HG02973 (cell line): ENCODE data around the gene FYB1.

Source experiments
- ATAC-seq: cut with Tn5 transposase; IDR thresholded peaks from one replicate; pipeline ENCODE4 v1.9.1; 2021; ENCODE audit warnings: moderate library complexity; ENCODE audit not compliant: unreplicated experiment

FYB1 gene

DNA sequence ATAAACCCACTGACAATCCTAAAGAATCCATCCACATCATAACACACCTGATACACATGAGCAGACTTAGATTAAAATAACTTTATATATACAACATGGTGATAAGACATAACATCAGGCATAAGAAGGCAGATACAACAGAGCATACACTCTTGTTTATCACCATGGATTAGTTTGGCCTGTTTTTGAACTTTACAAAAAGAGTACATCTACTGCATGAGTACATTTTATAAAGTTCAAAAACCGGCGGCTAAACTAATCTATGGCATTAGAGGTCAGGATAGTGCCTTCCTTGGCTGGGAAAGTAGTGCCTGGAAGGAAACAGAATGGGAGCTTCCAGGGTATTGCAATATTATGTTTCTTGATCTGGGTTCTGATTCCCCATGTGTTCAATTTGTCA is 160.3 kb downstream of the FYB1 start:
- no peak for ATAC-seq

DNA sequence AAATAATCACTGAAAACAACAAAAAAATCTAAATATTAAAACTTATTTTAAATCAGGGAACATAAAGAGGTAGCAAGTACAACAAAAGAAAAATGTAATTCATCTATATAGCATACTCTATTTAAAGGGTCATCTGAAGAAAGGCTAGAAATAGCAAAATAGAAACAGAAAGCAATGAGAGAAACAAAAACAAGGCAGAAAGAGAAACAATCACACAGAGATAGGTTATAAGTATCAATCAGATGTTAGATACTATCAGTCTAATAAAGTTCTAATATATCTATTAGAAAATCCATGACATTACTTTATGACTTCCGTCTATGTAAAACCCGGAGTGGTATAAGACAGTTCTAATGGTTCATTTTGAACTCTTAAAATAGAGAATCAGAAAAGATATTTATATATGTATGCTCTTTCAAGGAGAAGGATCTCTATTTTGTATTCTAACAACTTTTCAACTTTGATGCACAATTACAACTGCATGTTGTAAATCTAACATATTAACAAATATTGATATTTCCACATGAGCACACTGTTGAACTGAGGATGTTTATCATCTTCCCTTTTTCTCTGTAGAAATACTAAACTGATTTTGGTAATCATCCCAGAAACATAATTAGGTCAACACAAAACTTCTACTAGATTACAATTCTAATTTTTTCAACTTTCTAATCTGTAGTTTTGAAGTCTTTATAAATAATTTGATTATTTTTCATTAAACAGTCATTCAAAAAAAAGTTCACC is 161.0 kb downstream of the FYB1 start:
- peak; percentile 87 for ATAC-seq

DNA sequence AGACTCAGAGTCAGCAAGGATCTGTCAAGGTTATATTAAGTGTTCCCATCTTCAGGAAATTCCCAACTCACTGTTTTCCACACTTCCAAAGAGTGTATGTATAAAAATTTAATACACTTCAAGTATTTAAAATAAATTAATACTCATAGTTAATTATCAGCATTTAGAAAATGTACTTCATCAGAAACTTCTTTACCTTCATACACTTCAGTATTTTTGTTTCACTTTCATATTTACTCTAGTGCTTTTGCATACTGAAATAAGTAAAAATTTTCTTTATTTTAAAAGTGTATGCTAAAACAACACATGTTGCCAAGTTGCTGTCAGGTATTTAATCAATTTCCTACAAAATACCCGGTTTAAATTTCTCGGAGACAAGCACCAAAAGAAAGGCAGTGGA is 161.6 kb downstream of the FYB1 start:
- peak; percentile 49 for ATAC-seq

DNA sequence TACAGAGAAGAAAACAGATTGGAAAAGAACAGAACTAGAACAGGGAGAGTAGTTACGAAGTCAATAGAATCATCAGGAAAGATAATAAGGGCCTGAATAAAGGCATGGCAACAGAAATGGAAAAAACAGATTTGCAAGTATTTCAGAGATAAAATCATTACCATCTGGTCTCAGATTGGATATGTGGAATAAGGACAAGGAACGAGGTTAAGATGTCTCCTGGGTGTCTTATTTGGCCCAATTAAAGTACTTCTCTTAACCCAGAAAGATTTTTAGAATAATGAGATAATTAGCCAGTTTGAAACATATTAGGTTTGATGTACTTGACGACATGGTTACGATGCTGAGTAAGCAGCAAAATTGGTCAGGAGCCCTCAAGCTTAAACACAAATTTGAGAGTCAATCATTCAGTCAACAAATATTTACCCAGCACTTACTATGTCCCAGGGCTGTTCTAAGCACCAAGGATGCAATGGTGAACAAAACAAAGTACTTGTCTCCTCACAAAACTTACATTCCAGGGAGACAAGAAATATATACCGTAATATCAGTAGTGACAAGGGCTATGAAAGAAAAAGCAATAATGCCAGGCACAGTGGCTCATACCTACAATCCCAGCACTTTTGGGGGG is 163.5 kb downstream of the FYB1 start:
- ATAC-seq, result no peak
